ENCODE data around the gene IHH.

- TF ChIP-seq ZNF384 (IDR thresholded peaks at IDR 0.05) (no peak), SP1 (IDR thresholded peaks at IDR 0.05) (no peak), PKNOX1 (IDR thresholded peaks at IDR 0.05) (no peak), FOXA1 (IDR thresholded peaks at IDR 0.05) (no peak), FOXM1 (IDR thresholded peaks at IDR 0.05; ENCODE audit: borderline replicate concordance) (no peak), NFRKB (IDR thresholded peaks at IDR 0.05) (no peak), ARNT (IDR thresholded peaks at IDR 0.05) (no peak), BHLHE40 (IDR thresholded peaks at IDR 0.05; ENCODE audit: borderline replicate concordance) (no peak), ELF4 (IDR thresholded peaks at IDR 0.05) (no peak), HDGF (IDR thresholded peaks at IDR 0.05; ENCODE audit: borderline replicate concordance) (no peak), FOXK2 (IDR thresholded peaks at IDR 0.05) (no peak), CTBP1 (IDR thresholded peaks at IDR 0.05; ENCODE audit: borderline replicate concordance) (no peak), SUZ12 (IDR thresholded peaks at IDR 0.05) (no peak), L3MBTL2 (conservative IDR thresholded peaks at IDR 0.05) (no peak)
Observed at GRCh38 chr2:219029829-219030165, 30.9 kb downstream of the IHH start.

All from HEK293T (cell line).